Breast epithelium (tissue), 4 donors: ENCODE measurements around the gene TLE6. TPM values are rescaled to one million over a fixed set of nuclear protein-coding genes. Genes with fewer than 3 reads are reported as not detected.

Source experiments
- DNase-seq, 2 donors: peaks; one replicate each; pipeline ENCODE4 v3.0.0-alpha.2; 2019; ENCODE audit warnings: low spot score in 2 of 2
- H3K27ac ChIP-seq, 2 donors: fragments of 200-600 bp; sonication (generic) in 1 of 2; one replicate each; pipeline ENCODE4 v1.5.1; 2016 to 2019; ENCODE audit warnings: mild to moderate bottlenecking in 1 of 2
- H3K27me3 ChIP-seq, 2 donors: fragments of 200-600 bp; sonication (generic) in 1 of 2; one replicate each; pipeline versions ENCODE4 v1.5.1 to v1.6.0; 2017 to 2019; ENCODE audit warnings: control low read depth in 1 of 2, mild to moderate bottlenecking in 1 of 2
- H3K36me3 ChIP-seq: fragments of 200-600 bp; one replicate; pipeline ENCODE4 v1.5.1; 2019
- H3K4me1 ChIP-seq, 2 donors: fragments of 200-600 bp; sonication (generic); one replicate each; pipeline ENCODE4 v1.5.1; 2016 to 2019; ENCODE audit warnings: control low read depth in 1 of 2
- H3K4me3 ChIP-seq, 3 donors: fragments of 200-600 bp; sonication (generic); 1 replicate in 2 of 3; 2 replicates in 1 of 3; pipeline ENCODE4 v1.5.1; 2016 to 2019; ENCODE audit warnings: mild to moderate bottlenecking in 3 of 3, moderate library complexity in 2 of 3
- H3K9me3 ChIP-seq, 2 donors: fragments of 200-600 bp; sonication (generic) in 1 of 2; one replicate each; pipeline ENCODE4 v1.5.1; 2016 to 2019; ENCODE audit warnings: control low read depth in 1 of 2
- CTCF ChIP-seq, 3 donors: fragments of 450-650 bp; IDR thresholded peaks; one replicate each; pipeline ENCODE4 v1.5.1; 2016 to 2017; ENCODE audit warnings: antibody characterized with exemption in 3 of 3, mild to moderate bottlenecking in 3 of 3, moderate library complexity in 3 of 3
- POLR2A ChIP-seq: fragments of 450-650 bp; IDR thresholded peaks from one replicate; pipeline ENCODE4 v1.6.1; 2016; ENCODE audit warnings: antibody characterized with exemption, mild to moderate bottlenecking, moderate library complexity
- POLR2AphosphoS5 ChIP-seq, 3 donors: sonication (generic); formaldehyde crosslinking; IDR thresholded peaks; one replicate each; pipeline ENCODE4 v1.6.1; 2017; ENCODE audit warnings: antibody characterized with exemption in 3 of 3
- intact Hi-C: fragments of 100-400 bp; cut with DNase I; formaldehyde crosslinking; loops from one replicate; pipeline ENCODE4 v1.15.1; 2023; ENCODE audit warnings: low total_unique reads
- total RNA-seq, 3 donors: library from RNA; depleted of rRNA; stranded (reverse); fragments of >200 nt; gene quantifications; one replicate each; pipeline ENCODE4 v1.1.0, GENCODE V29; 2016

Gene TLE6
- total RNA-seq, 3 donors from 2014 or later = 1.6 to 4.3 (median 3.2) TPM

GRCh38 chr19:3020321-3020960, 43.1 kb downstream of the TLE6 start:
- no peaks in the 10 kb centered on the region for H3K9me3 ChIP-seq
- H3K27me3 ChIP-seq = no peaks in the 10 kb centered on the region
- no peak for DNase-seq
- no peaks in the 10 kb centered on the region for H3K36me3 ChIP-seq
- H3K4me3 ChIP-seq = no peak overlapping the region
- TF ChIP-seq POLR2AphosphoS5 (IDR thresholded peaks at IDR 0.05) = no peak
- no peak for TF ChIP-seq POLR2A
- TF ChIP-seq CTCF (IDR thresholded peaks at IDR 0.05) = no peak
- H3K27ac ChIP-seq = peak overlapping the region in 1 of 2 donors; percentile 26
- no peaks in the 10 kb centered on the region for H3K4me1 ChIP-seq
- intact Hi-C loops = no loop called here

GRCh38 chr19:3024509-3024869, 47.1 kb downstream of the TLE6 start:
- Histone ChIP-seq H3K27me3 (no peaks in the 10 kb centered on the region), H3K4me1 (peaks cover 0 to 6% of the 10 kb centered on the region in 2 donors), H3K9me3 (no peaks in the 10 kb centered on the region), H3K4me3 (no peak overlapping the region), H3K27ac (no peak overlapping the region), H3K36me3 (no peaks in the 10 kb centered on the region)
- no peak for TF ChIP-seq CTCF (IDR thresholded peaks at IDR 0.05)
- TF ChIP-seq POLR2A = no peak
- no peak for TF ChIP-seq POLR2AphosphoS5 (IDR thresholded peaks at IDR 0.05)
- DNase-seq = no peak
- intact Hi-C loops = no loop called here

DNA sequence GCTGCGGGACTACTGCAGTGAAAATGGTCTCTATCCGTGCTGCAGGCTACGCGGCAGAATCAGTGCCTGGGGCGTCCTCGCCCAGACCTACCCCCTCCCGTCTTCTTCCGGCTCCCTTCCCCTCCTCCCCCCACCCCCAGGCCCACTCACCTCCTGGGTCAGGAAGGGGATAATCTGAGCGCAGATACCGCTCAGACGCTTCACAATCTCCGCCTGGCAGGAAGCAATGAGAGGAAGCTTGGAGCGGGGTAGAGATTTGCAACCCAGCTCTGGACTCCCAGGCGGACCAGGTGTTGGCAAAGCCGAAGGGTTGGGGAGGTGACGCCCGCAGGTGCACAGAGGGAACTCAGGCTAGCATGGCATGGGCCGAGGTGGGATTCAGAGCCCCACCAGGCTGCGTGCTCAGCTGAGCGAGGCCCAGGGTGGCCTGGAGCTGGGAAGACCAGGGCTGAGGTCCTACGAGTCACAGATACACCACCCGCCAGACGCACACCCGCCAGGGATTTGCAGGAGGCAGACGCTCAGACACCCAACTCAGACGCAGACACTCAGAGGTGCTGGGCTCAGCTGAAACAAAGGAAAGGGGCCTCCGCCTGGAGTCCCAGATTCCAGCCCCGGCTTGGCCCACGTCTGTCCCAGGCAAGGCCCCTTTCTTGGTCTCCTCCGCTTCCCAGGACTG, 47.6 kb downstream of the TLE6 start:
- H3K4me3 ChIP-seq = no peak overlapping the region
- H3K27me3 ChIP-seq = no peaks in the 10 kb centered on the region
- no peaks in the 10 kb centered on the region for H3K9me3 ChIP-seq
- DNase-seq = no peak
- no peak for TF ChIP-seq POLR2A
- no peak for TF ChIP-seq CTCF (IDR thresholded peaks at IDR 0.05)
- no peak for TF ChIP-seq POLR2AphosphoS5 (IDR thresholded peaks at IDR 0.05)
- no peaks in the 10 kb centered on the region for H3K36me3 ChIP-seq
- peaks cover 0 to 6% of the 10 kb centered on the region in 2 donors for H3K4me1 ChIP-seq
- intact Hi-C loops = no loop called here
- H3K27ac ChIP-seq = no peak overlapping the region

- no peak for DNase-seq
- H3K27ac ChIP-seq = no peak overlapping the region
- intact Hi-C loops = no loop called here
- H3K4me3 ChIP-seq = no peak overlapping the region
- TF ChIP-seq POLR2AphosphoS5 (IDR thresholded peaks at IDR 0.05) (no peak), CTCF (IDR thresholded peaks at IDR 0.05) (no peak), POLR2A (no peak)
- peaks cover 0 to 6% of the 10 kb centered on the region in 2 donors for H3K4me1 ChIP-seq
- no peaks in the 10 kb centered on the region for H3K27me3 ChIP-seq
- H3K9me3 ChIP-seq = no peaks in the 10 kb centered on the region
- no peaks in the 10 kb centered on the region for H3K36me3 ChIP-seq
Measured at GRCh38 chr19:3025549-3025886, 48.2 kb downstream of the TLE6 start.

- DNase-seq = no peak
- H3K27me3 ChIP-seq = no peaks in the 10 kb centered on the region
- intact Hi-C loops = loop anchor here (2.0 kb wide), 1 partner anchor 40 kb away; no protein-coding TSS in a partner anchor
Measured at GRCh38 chr19:3026768-3027167, 49.4 kb downstream of the TLE6 start.

More at GRCh38 chr19:3026768-3027167, 49.4 kb downstream of the TLE6 start:
- TF ChIP-seq POLR2AphosphoS5 (IDR thresholded peaks at IDR 0.05) (no peak), CTCF (IDR thresholded peaks at IDR 0.05) (no peak), POLR2A (no peak)
- peaks cover 0 to 6% of the 10 kb centered on the region in 2 donors for H3K4me1 ChIP-seq
- H3K4me3 ChIP-seq = no peak overlapping the region
- H3K36me3 ChIP-seq = no peaks in the 10 kb centered on the region
- no peak overlapping the region for H3K27ac ChIP-seq
- no peaks in the 10 kb centered on the region for H3K9me3 ChIP-seq
